GM19351 (cell line): ENCODE results near the gene DYNLRB1.

ENCODE experiments used
- ATAC-seq: cut with Tn5 transposase; IDR thresholded peaks from one replicate; pipeline ENCODE4 v1.9.1; 2021; ENCODE audit warnings: mild to moderate bottlenecking, moderate library complexity; ENCODE audit not compliant: unreplicated experiment

The DYNLRB1 gene

GRCh38 chr20:34552569-34552968, 36.3 kb downstream of the DYNLRB1 start:
- ATAC-seq: no peak

GRCh38 chr20:34553366-34553867, 37.2 kb downstream of the DYNLRB1 start:
- ATAC-seq: no peak

- no peak for ATAC-seq
These were observed 41.7 kb downstream of the DYNLRB1 start for GRCh38 chr20:34557936-34558319.

- peak; percentile 62 for ATAC-seq
These were observed 42.3 kb downstream of the DYNLRB1 start, which contains the start of gene MAP1LC3A for GRCh38 chr20:34558320-34559218. Gene MAP1LC3A (plus strand): TSS chr20:34558718. CDS start chr20:34558869, 151 bp downstream.

- ATAC-seq: no peak
These were observed 43.3 kb downstream of the DYNLRB1 start for GRCh38 chr20:34559311-34560140.

GRCh38 chr20:34560141-34560523, 43.9 kb downstream of the DYNLRB1 start:
- no peak for ATAC-seq

GRCh38 chr20:34560614-34561013, 44.4 kb downstream of the DYNLRB1 start:
- no peak for ATAC-seq

- no peak for ATAC-seq
These were observed 45.4 kb downstream of the DYNLRB1 start for GRCh38 chr20:34561661-34562060.

GRCh38 chr20:34562641-34563040, 46.4 kb downstream of the DYNLRB1 start:
- ATAC-seq: no peak

- ATAC-seq: no peak
These were observed 48.6 kb downstream of the DYNLRB1 start for GRCh38 chr20:34564833-34565232.

GRCh38 chr20:34566978-34567891, 51.0 kb downstream of the DYNLRB1 start:
- ATAC-seq: no peak

- ATAC-seq: no peak
These were observed 52.0 kb downstream of the DYNLRB1 start for GRCh38 chr20:34567892-34568865.

- ATAC-seq: no peak
These were observed 53.4 kb downstream of the DYNLRB1 start for GRCh38 chr20:34569598-34569997.

GRCh38 chr20:34570859-34571306, 54.7 kb downstream of the DYNLRB1 start:
- ATAC-seq: no peak

GRCh38 chr20:34571753-34572152, 55.5 kb downstream of the DYNLRB1 start:
- no peak for ATAC-seq

GRCh38 chr20:34573541-34574300, 57.5 kb downstream of the DYNLRB1 start:
- ATAC-seq: no peak

- ATAC-seq: no peak
These were observed 58.2 kb downstream of the DYNLRB1 start for GRCh38 chr20:34574426-34574825.

GRCh38 chr20:34574861-34575260, 58.6 kb downstream of the DYNLRB1 start:
- no peak for ATAC-seq

- ATAC-seq: no peak
These were observed 59.0 kb downstream of the DYNLRB1 start for GRCh38 chr20:34575271-34575670.
